NCI-H1105 treated with DMSO at 0.1 percent for 48 hours (cell line): Measurements from ENCODE around the gene SLC9A6.
"Not testable (repeated sequence)": the region's sequence is repeated elsewhere in the genome, so short reads cannot be mapped to it uniquely, and the experiment has no call there.

Source experiments
- DNase-seq: peaks from one replicate; lab custom pipeline; 2025; lab: John Stamatoyannopoulos, UW

SLC9A6 gene

GRCh38 chrX:136064661-136065043 lies 79.4 kb downstream of the SLC9A6 start:
- no peak for DNase-seq

DNA sequence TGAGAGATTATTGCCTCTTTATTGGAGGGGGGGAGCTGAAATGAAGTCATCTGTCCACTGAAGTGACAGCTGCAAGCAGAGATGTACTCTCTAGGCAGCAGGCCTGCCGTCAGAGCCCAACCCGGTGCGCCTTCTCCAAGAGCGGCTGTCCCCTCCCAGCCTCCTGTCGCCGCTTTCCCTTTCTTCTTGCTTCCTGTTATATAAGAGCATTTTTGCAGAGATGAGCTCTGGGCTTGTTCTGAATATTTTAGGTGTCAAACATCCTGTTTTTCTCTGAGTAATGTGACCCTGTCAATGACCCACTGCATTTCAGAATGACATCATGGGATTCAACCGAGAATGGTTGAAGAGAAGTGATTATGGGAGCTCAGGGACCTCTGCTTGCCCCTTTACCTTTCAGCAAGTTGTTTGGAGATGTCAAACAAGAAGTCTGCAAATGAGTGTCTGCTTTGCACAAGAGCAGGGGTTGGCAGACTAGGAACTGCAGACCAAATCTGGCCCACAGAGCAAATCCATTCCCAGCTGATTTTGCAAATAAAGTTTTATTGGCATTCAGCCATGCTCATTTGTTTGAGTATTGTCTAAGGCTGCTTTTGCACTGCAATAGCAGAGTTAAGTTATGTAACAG lies 79.9 kb downstream of the SLC9A6 start:
- DNase-seq = no peak

DNA sequence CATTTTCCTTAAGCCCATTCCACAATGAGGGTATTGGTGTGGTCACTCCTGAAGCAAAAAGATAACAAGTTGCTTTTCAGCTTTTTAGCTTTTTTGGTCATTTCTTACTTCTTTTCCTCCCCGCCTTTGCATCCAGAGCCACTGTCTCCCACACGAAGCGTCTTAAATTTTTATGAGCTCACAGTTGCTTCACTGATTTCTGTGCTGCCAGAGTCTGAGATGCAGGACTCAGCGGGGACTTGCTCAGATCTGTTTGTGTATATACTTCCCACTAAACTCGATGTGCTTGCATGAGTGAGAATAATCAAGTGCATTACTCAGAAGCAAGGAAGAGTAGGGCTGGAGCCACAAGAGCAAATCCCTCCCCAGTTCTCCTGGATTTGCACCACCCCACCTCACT lies 81.9 kb downstream of the SLC9A6 start:
- DNase-seq = no peak

- no peak for DNase-seq
Measured at GRCh38 chrX:136067966-136068365, 82.7 kb downstream of the SLC9A6 start.

DNA sequence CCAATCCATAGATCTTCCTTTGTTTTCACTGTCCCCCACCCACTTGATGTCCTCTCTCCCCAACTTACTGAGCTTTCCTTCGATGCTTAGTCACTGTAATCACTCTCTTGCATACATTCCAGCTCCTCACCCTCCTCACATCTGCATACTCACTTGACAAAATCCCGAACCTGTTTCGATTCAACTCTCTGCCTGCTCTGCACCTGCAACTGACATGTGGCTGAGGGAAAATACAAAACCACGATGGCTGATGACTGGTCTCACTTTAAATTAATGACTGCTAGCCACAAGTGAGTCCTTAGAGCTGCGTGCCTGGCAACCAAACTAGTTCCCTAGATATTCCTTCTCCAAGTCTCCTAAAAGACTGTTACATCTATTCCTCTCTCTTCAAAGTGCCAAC lies 91.7 kb downstream of the SLC9A6 start:
- DNase-seq = no peak

DNA sequence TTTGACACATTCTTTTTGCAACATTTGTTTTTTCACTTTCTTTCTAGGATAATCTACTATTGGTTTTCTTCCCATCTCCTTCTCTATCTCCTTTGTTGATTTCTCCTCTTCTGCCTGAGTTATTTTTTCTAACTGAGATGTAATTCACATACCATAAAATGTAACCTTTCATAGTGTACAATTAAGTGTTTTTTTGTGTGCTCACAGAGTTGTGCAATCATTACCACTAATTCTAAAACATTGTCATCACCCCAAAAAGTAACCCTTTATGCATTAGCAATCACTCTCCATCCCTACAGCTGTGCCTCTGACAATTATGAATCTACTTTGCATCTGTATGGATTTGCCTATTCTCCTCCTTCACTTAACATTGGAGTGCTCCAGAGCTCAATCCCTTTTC lies 95.5 kb downstream of the SLC9A6 start:
- DNase-seq = no peak

DNA sequence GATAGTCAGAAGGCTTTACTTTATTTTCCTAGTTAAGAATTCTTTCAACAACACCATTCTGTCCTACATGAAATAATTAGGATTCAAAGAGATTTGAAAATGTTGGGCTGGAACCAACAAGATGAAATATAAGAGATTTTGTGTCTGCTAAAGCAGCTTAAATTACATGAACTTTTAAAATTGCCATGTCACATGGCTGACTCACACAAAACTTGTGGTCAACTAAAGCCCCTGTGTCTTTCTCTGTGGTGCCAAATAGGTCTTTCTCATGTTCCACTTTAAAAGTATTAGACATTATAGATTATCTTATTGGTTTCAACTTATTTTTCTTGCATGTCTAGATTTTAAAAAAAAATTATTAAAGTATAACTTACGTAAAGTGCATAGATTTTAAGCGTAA lies 101.3 kb downstream of the SLC9A6 start:
- no peak for DNase-seq

GRCh38 chrX:136091898-136092297 lies 106.7 kb downstream of the SLC9A6 start:
- not testable (repeated sequence) for DNase-seq

- DNase-seq = no peak
Measured at GRCh38 chrX:136094962-136095361, 109.7 kb downstream of the SLC9A6 start.
